Liver (tissue), 9 donors: ENCODE data around the gene IRS1. TPM values are rescaled to one million over a fixed set of nuclear protein-coding genes. Genes with fewer than 3 reads are reported as not detected.

Experiments
- DNase-seq: peaks from one replicate; pipeline ENCODE4 v3.0.0-alpha.2; 2017; ENCODE audit warnings: low spot score
- H3K27ac ChIP-seq, 2 donors: one replicate each; pipeline ENCODE4 v1.7.0; 2013; ENCODE audit warnings: inconsistent platforms in 2 of 2, low read length in 2 of 2, control low read depth in 1 of 2, low read depth in 1 of 2, mild to moderate bottlenecking in 1 of 2
- H3K27me3 ChIP-seq, 4 donors: one replicate each; pipeline versions ENCODE4 v1.6.1 to v1.7.0; 2013; ENCODE audit warnings: low read length in 3 of 4, inconsistent platforms in 1 of 4, mild to moderate bottlenecking in 1 of 4, moderate library complexity in 1 of 4; ENCODE audit not compliant: control insufficient read depth in 4 of 4, insufficient read depth in 4 of 4
- H3K36me3 ChIP-seq, 4 donors: one replicate each; pipeline versions ENCODE4 v1.6.1 to v1.7.0; 2013; ENCODE audit warnings: low read length in 3 of 4, mild to moderate bottlenecking in 3 of 4, low read depth in 1 of 4, moderate library complexity in 1 of 4; ENCODE audit not compliant: control insufficient read depth in 4 of 4, insufficient read depth in 3 of 4
- H3K4me1 ChIP-seq, 4 donors: one replicate each; pipeline versions ENCODE4 v1.6.1 to v1.7.0; 2013; ENCODE audit warnings: low read length in 3 of 4, mild to moderate bottlenecking in 3 of 4, moderate library complexity in 1 of 4; ENCODE audit not compliant: control insufficient read depth in 4 of 4, insufficient read depth in 4 of 4
- H3K4me3 ChIP-seq, 3 donors: one replicate each; pipeline versions ENCODE4 v1.6.1 to v1.7.0; 2013; ENCODE audit warnings: low read length in 3 of 3, control low read depth in 1 of 3, low read depth in 1 of 3, mild to moderate bottlenecking in 1 of 3
- H3K9ac ChIP-seq, 2 donors: one replicate each; pipeline ENCODE4 v1.7.0; 2013; ENCODE audit warnings: low read length in 2 of 2, mild to moderate bottlenecking in 2 of 2, moderate library complexity in 2 of 2, control low read depth in 1 of 2, low read depth in 1 of 2
- H3K9me3 ChIP-seq, 4 donors: one replicate each; pipeline versions ENCODE4 v1.6.1 to v1.7.0; 2013; ENCODE audit warnings: low read length in 3 of 4; ENCODE audit not compliant: control insufficient read depth in 4 of 4
- GABPA ChIP-seq, 2 donors: IDR thresholded peaks in 1 of 2; conservative IDR thresholded peaks in 1 of 2; 2 replicates each; pipeline ENCODE4 v1.6.1; 2016; ENCODE audit warnings: antibody characterized with exemption in 2 of 2, mild to moderate bottlenecking in 1 of 2, moderate library complexity in 1 of 2
- HNF4G ChIP-seq: IDR thresholded peaks from 2 replicates; pipeline ENCODE4 v1.6.1; 2016; ENCODE audit warnings: antibody characterized with exemption
- JUND ChIP-seq, 2 donors: IDR thresholded peaks; 2 replicates each; pipeline ENCODE4 v1.6.1; 2016; ENCODE audit warnings: antibody characterized with exemption in 2 of 2
- NR2F2 ChIP-seq: IDR thresholded peaks from 2 replicates; pipeline ENCODE4 v1.6.1; 2016; ENCODE audit warnings: antibody characterized with exemption
- RXRA ChIP-seq, 2 donors: IDR thresholded peaks; 2 replicates each; pipeline ENCODE4 v1.6.1; 2017 to 2018; ENCODE audit warnings: antibody characterized with exemption in 2 of 2, mild to moderate bottlenecking in 1 of 2
- SP1 ChIP-seq: IDR thresholded peaks from 2 replicates; pipeline ENCODE4 v1.6.1; 2018; ENCODE audit warnings: antibody characterized with exemption, mild to moderate bottlenecking
- YY1 ChIP-seq: IDR thresholded peaks from 2 replicates; pipeline ENCODE4 v1.6.1; 2016; ENCODE audit warnings: antibody characterized with exemption, mild to moderate bottlenecking
- WGBS: extraction: QIAGEN DNeasy Blood & Tissue Kit; methylation state at CpG from one replicate; pipeline ENCODE4 v1.1.7; 2013; 5-methylcytosine and 5-hydroxymethylcytosine counted together
- polyA plus RNA-seq, 2 donors: library from polyadenylated mRNA; stranded (reverse) in 1 of 2; unstranded in 1 of 2; fragments of 200-250 nt in 1 of 2; fragments of >200 nt in 1 of 2; fragmentation: Nextera tagmentation in 1 of 2; extraction: Ambion mirVana in 1 of 2; gene quantifications; one replicate each; pipeline versions ENCODE4 v1.2.1 to v1.2.3, GENCODE V29; 2013 to 2015
- total RNA-seq, 2 donors: library from RNA; depleted of rRNA; stranded (reverse); fragments of >200 nt; gene quantifications; one replicate each; pipeline ENCODE4 v1.2.3, GENCODE V29; 2014
- TF ChIP-seq, protein P1 (sequence below): IDR thresholded peaks from 2 replicates; pipeline ENCODE4 v1.6.1; 2016; ENCODE audit warnings: antibody characterized with exemption
- TF ChIP-seq, protein P2 (sequence below): IDR thresholded peaks from 2 replicates; pipeline ENCODE4 v1.6.1; 2016; ENCODE audit warnings: antibody characterized with exemption, mild to moderate bottlenecking
- TF ChIP-seq, protein P3 (sequence below): IDR thresholded peaks from 2 replicates; pipeline ENCODE4 v1.6.1; 2016; ENCODE audit warnings: antibody characterized with exemption
- TF ChIP-seq, protein P4 (sequence below): IDR thresholded peaks from 2 replicates; pipeline ENCODE4 v1.6.1; 2016; ENCODE audit warnings: antibody characterized with exemption
- TF ChIP-seq, protein P5 (sequence below): fragments of 150-350 bp; IDR thresholded peaks from 2 replicates; pipeline ENCODE4 v1.5.1; 2017; ENCODE audit warnings: improper control_type of control experiment, low read depth, low read length; ENCODE audit not compliant: missing input control
- donor health status: healthy.
- donor health status: healthy.
- donor health status: healthy.
- donor health status: healthy.
- donor health status: healthy.

The IRS1 gene
- total and polyA plus RNA-seq, 4 donors: 7.4 to 11.6 (median 8.6) TPM

DNA sequence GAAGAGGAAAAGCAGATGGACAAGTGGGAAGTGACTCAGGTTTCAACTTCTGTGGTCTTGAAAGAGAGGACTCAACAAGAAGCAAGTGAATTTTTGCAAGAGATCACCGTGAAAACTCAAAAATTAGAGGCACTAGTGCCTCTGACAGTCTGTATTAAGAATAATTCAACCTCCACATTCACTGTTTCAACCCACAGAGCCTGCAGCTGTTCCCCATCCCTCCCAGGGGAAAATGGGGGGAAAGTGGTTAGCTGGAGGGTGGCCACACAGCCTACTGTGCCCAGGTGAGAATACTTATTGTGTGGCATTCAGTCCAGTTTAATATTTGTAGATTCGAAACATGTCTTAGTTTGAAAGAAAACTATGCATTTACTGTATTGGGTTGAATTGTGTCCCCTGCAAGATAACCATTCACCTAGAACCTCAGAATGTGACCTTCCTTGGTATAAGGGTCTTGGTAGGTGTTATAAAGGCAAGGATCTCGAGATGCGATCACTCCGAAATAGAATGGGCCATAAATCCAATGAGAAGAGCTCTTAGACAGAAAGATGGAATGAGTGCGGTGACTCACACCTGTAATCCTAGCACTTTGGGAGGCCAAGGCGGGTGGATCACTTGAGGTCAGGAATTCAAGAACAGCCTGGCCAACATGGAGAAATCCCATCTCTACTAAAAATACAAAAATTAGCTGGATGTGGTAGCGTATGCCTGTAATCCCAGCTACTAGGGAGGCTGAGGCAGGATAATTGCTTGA lies 94.3 kb downstream of the IRS1 start:
- no peaks in the 10 kb centered on the region for H3K4me1 ChIP-seq
- DNase-seq: no peak
- H3K27me3 ChIP-seq: no peaks in the 10 kb centered on the region
- no peak overlapping the region for H3K9ac ChIP-seq
- H3K36me3 ChIP-seq: no peaks in the 10 kb centered on the region
- no peak overlapping the region for H3K4me3 ChIP-seq
- H3K9me3 ChIP-seq: no peaks in the 10 kb centered on the region
- WGBS: 96% methylated on average over 8 of the region's 8 CpGs
- no peak overlapping the region for H3K27ac ChIP-seq
- TF ChIP-seq RXRA (IDR thresholded peaks at IDR 0.05): no peak

DNA sequence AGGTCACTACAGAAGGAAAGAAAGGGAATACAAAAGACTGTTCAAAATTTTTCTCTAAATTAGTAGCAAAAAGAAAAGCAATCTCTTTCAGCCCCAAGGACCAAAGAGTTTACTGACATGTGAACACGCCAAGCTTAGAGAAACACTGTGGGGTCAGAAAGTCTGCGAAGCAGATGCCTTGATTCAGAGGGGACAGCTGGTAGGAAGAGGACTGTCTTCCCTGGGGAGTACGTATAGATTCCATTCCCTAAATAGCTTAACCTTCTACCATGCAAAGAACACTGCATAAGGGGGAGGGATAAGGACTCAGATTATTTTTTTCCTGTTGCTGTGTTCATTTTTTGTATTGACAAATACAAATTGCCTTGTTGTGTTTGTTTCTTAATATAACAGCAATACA lies 96.1 kb downstream of the IRS1 start:
- Histone ChIP-seq H3K27me3 (no peaks in the 10 kb centered on the region), H3K36me3 (no peaks in the 10 kb centered on the region), H3K4me1 (no peaks in the 10 kb centered on the region), H3K4me3 (no peak overlapping the region), H3K9me3 (no peaks in the 10 kb centered on the region), H3K27ac (no peak overlapping the region), H3K9ac (no peak overlapping the region)
- 86% methylated on average over 3 of the region's 3 CpGs for WGBS
- TF ChIP-seq GABPA (IDR thresholded peaks at IDR 0.05 in 1 of 2, conservative IDR thresholded peaks at IDR 0.05 in 1 of 2) (no peak), SP1 (no peak), YY1 (no peak), HNF4G (no peak)
- DNase-seq: no peak

DNA sequence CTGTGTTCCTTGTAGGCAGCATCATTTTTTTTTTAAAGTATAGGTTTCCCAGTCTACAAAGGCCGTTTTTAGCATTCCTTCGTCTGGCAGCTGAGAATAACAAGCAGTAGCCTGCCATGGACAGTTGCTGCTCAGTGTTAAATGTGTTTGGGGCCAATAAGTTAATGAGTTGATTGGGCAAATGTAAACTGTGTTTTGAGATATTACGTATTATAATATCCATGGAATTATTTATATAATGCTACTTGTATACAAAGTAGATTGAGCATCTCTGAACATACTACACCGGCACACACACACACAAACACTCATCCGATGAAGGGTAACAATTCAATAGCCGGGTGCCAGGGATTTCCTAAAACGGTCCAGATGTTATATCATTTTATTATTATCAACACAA lies 97.2 kb downstream of the IRS1 start:
- 87% methylated on average over 7 of the region's 7 CpGs for WGBS
- no peak overlapping the region for H3K27ac ChIP-seq
- no peak overlapping the region for H3K4me3 ChIP-seq
- H3K27me3 ChIP-seq: no peaks in the 10 kb centered on the region
- H3K9ac ChIP-seq: no peak overlapping the region
- no peak for TF ChIP-seq HNF4G
- TF ChIP-seq, protein P1, sequence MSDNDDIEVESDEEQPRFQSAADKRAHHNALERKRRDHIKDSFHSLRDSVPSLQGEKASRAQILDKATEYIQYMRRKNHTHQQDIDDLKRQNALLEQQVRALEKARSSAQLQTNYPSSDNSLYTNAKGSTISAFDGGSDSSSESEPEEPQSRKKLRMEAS: no peak
- DNase-seq: no peak
- no peaks in the 10 kb centered on the region for H3K4me1 ChIP-seq
- H3K9me3 ChIP-seq: no peaks in the 10 kb centered on the region
- no peaks in the 10 kb centered on the region for H3K36me3 ChIP-seq

DNA sequence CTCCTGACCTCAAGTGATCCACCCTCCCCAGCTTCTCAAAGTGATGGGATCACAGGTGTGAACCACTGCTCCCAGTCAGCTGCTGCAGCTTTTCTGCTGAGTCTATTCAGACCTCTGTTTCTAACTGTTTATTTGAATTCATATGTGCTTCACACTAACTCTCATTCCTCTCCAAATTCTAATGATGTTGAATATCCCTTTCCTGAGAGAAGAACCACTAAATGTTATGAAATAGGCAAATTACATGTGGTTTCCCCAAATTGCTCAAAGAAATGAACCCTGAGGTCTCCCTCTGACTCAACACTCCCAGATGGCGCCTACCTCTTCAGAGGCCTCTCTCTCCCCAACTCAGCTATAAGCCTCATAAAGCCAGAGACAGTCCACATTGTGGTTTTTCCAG lies 98.6 kb downstream of the IRS1 start:
- Histone ChIP-seq H3K36me3 (no peaks in the 10 kb centered on the region), H3K4me1 (no peaks in the 10 kb centered on the region), H3K4me3 (no peak overlapping the region), H3K9ac (no peak overlapping the region), H3K27me3 (no peaks in the 10 kb centered on the region), H3K9me3 (no peaks in the 10 kb centered on the region), H3K27ac (no peak overlapping the region)
- WGBS: 85% methylated on average over 1 of the region's 1 CpG
- TF ChIP-seq, protein P2, sequence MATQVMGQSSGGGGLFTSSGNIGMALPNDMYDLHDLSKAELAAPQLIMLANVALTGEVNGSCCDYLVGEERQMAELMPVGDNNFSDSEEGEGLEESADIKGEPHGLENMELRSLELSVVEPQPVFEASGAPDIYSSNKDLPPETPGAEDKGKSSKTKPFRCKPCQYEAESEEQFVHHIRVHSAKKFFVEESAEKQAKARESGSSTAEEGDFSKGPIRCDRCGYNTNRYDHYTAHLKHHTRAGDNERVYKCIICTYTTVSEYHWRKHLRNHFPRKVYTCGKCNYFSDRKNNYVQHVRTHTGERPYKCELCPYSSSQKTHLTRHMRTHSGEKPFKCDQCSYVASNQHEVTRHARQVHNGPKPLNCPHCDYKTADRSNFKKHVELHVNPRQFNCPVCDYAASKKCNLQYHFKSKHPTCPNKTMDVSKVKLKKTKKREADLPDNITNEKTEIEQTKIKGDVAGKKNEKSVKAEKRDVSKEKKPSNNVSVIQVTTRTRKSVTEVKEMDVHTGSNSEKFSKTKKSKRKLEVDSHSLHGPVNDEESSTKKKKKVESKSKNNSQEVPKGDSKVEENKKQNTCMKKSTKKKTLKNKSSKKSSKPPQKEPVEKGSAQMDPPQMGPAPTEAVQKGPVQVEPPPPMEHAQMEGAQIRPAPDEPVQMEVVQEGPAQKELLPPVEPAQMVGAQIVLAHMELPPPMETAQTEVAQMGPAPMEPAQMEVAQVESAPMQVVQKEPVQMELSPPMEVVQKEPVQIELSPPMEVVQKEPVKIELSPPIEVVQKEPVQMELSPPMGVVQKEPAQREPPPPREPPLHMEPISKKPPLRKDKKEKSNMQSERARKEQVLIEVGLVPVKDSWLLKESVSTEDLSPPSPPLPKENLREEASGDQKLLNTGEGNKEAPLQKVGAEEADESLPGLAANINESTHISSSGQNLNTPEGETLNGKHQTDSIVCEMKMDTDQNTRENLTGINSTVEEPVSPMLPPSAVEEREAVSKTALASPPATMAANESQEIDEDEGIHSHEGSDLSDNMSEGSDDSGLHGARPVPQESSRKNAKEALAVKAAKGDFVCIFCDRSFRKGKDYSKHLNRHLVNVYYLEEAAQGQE: no peak
- TF ChIP-seq RXRA (IDR thresholded peaks at IDR 0.05) (no peak), YY1 (no peak), HNF4G (no peak), NR2F2 (no peak), JUND (IDR thresholded peaks at IDR 0.05) (no peak)
- TF ChIP-seq, protein P3, sequence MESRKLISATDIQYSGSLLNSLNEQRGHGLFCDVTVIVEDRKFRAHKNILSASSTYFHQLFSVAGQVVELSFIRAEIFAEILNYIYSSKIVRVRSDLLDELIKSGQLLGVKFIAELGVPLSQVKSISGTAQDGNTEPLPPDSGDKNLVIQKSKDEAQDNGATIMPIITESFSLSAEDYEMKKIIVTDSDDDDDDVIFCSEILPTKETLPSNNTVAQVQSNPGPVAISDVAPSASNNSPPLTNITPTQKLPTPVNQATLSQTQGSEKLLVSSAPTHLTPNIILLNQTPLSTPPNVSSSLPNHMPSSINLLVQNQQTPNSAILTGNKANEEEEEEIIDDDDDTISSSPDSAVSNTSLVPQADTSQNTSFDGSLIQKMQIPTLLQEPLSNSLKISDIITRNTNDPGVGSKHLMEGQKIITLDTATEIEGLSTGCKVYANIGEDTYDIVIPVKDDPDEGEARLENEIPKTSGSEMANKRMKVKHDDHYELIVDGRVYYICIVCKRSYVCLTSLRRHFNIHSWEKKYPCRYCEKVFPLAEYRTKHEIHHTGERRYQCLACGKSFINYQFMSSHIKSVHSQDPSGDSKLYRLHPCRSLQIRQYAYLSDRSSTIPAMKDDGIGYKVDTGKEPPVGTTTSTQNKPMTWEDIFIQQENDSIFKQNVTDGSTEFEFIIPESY: no peak
- TF ChIP-seq, protein P4, sequence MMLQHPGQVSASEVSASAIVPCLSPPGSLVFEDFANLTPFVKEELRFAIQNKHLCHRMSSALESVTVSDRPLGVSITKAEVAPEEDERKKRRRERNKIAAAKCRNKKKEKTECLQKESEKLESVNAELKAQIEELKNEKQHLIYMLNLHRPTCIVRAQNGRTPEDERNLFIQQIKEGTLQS: no peak
- TF ChIP-seq, protein P5, sequence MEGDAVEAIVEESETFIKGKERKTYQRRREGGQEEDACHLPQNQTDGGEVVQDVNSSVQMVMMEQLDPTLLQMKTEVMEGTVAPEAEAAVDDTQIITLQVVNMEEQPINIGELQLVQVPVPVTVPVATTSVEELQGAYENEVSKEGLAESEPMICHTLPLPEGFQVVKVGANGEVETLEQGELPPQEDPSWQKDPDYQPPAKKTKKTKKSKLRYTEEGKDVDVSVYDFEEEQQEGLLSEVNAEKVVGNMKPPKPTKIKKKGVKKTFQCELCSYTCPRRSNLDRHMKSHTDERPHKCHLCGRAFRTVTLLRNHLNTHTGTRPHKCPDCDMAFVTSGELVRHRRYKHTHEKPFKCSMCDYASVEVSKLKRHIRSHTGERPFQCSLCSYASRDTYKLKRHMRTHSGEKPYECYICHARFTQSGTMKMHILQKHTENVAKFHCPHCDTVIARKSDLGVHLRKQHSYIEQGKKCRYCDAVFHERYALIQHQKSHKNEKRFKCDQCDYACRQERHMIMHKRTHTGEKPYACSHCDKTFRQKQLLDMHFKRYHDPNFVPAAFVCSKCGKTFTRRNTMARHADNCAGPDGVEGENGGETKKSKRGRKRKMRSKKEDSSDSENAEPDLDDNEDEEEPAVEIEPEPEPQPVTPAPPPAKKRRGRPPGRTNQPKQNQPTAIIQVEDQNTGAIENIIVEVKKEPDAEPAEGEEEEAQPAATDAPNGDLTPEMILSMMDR: no peak
- TF ChIP-seq, protein P1: no peak
- no peak for DNase-seq
